ENCODE data around the gene ABLIM2.

DNA sequence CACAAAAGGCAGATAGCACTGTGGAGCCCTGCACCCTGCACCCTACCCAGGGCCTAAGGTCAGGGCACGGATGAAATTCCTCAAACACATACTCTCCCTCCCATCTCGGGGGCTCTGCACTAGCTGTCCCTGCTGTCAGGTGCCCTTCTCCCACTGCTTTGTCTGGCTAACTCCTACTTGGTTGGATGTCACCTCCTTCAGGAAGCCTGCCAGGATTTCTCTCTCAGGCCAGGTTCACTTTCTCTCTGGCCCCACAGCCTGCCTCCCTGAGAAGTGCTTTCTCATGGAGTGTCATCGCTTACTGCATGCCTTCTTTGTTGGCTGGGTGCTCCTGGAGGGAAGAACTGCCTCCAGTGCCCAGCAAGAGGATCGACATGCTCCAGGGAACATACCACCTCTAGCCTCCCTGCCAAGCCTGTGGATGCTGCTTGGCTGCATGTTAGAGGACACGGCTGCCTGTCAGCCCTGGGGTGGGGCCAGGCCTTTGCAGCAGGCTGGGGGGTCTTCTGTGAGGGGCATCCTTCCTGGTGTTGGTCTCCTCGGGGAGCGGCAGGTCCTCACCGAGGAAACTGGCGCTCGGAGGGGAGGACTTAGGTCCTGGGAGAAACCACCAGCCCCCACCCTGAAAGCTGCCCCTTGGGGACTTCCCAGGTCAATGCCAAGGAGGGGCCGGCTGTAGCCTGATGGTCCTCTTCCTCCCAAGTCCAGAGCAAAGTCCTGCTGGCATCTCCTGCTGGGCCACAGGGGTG is 15.0 kb downstream of the ABLIM2 start:
- TF ChIP-seq POLR2A (IDR thresholded peaks at IDR 0.05; ENCODE audit: borderline replicate concordance, extremely low read depth, insufficient read depth, insufficient read length) (no peak), POLR2AphosphoS5 (IDR thresholded peaks at IDR 0.05; ENCODE audit: low read depth, low read length) (no peak), EZH2phosphoT487 (IDR thresholded peaks at IDR 0.05; ENCODE audit: borderline replicate concordance) (no peak), RAD21 (IDR thresholded peaks at IDR 0.05; ENCODE audit: low read depth) (no peak), SIN3A (IDR thresholded peaks at IDR 0.05; ENCODE audit: low read depth) (no peak), ELF1 (IDR thresholded peaks at IDR 0.05; ENCODE audit: borderline replicate concordance, low read depth) (no peak), FOSL1 (IDR thresholded peaks at IDR 0.05; ENCODE audit: low read depth) (no peak), MAX (IDR thresholded peaks at IDR 0.05) (no peak)
- TF ChIP-seq, protein P1, sequence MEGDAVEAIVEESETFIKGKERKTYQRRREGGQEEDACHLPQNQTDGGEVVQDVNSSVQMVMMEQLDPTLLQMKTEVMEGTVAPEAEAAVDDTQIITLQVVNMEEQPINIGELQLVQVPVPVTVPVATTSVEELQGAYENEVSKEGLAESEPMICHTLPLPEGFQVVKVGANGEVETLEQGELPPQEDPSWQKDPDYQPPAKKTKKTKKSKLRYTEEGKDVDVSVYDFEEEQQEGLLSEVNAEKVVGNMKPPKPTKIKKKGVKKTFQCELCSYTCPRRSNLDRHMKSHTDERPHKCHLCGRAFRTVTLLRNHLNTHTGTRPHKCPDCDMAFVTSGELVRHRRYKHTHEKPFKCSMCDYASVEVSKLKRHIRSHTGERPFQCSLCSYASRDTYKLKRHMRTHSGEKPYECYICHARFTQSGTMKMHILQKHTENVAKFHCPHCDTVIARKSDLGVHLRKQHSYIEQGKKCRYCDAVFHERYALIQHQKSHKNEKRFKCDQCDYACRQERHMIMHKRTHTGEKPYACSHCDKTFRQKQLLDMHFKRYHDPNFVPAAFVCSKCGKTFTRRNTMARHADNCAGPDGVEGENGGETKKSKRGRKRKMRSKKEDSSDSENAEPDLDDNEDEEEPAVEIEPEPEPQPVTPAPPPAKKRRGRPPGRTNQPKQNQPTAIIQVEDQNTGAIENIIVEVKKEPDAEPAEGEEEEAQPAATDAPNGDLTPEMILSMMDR (IDR thresholded peaks at IDR 0.05 in 2 of 3, conservative IDR thresholded peaks at IDR 0.05 in 1 of 3; ENCODE audit: borderline replicate concordance in 1 of 3, insufficient read depth in 1 of 3, low read depth in 2 of 3, low read length in 2 of 3): no peak
- TF ChIP-seq, protein P2, sequence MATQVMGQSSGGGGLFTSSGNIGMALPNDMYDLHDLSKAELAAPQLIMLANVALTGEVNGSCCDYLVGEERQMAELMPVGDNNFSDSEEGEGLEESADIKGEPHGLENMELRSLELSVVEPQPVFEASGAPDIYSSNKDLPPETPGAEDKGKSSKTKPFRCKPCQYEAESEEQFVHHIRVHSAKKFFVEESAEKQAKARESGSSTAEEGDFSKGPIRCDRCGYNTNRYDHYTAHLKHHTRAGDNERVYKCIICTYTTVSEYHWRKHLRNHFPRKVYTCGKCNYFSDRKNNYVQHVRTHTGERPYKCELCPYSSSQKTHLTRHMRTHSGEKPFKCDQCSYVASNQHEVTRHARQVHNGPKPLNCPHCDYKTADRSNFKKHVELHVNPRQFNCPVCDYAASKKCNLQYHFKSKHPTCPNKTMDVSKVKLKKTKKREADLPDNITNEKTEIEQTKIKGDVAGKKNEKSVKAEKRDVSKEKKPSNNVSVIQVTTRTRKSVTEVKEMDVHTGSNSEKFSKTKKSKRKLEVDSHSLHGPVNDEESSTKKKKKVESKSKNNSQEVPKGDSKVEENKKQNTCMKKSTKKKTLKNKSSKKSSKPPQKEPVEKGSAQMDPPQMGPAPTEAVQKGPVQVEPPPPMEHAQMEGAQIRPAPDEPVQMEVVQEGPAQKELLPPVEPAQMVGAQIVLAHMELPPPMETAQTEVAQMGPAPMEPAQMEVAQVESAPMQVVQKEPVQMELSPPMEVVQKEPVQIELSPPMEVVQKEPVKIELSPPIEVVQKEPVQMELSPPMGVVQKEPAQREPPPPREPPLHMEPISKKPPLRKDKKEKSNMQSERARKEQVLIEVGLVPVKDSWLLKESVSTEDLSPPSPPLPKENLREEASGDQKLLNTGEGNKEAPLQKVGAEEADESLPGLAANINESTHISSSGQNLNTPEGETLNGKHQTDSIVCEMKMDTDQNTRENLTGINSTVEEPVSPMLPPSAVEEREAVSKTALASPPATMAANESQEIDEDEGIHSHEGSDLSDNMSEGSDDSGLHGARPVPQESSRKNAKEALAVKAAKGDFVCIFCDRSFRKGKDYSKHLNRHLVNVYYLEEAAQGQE (IDR thresholded peaks at IDR 0.05; ENCODE audit: low read depth): no peak
